ENCODE data around the gene CD247.

CD247 gene

DNA sequence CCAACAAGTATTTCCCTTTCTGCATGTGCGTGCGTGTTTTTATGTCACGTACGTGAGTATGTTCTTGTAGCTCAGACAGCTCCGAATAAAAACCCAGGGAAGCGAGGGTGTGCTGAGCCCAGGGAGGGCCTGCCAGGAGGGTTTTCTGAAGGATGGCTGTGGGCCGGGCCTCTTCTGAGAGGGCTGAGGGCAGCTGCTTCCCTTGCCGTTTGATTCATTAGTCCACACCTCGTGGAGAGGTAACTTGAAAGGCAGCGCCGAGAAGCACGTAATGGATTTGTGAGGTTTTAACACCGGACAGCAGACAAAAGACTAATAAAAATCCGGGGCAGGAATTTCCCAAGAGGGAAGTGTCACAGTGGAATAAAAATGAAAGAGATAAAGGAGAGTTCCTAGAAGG, 29.5 kb downstream of the CD247 start:
- no peak for DNase-seq (ENCODE audit: low spot score)

DNA sequence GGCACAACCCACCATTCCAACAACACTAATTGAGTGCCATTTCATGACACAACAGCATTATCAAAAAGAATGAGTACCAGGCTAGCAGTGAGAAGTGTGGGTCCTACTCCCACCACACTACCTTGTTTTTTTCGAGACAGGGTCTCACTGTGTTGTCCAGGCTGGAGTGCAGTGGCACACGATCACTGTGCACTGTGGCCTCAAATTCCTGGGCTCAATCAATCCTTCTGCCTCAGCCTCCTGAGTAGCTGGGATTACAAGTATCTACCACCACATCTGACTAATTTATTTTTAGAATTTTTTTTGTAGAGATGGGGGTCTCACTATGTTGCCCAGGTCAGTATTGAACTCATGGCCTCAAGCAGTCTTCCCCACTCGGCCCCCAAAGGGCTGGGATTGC, 30.7 kb downstream of the CD247 start:
- no peak for DNase-seq (ENCODE audit: low spot score)

DNA sequence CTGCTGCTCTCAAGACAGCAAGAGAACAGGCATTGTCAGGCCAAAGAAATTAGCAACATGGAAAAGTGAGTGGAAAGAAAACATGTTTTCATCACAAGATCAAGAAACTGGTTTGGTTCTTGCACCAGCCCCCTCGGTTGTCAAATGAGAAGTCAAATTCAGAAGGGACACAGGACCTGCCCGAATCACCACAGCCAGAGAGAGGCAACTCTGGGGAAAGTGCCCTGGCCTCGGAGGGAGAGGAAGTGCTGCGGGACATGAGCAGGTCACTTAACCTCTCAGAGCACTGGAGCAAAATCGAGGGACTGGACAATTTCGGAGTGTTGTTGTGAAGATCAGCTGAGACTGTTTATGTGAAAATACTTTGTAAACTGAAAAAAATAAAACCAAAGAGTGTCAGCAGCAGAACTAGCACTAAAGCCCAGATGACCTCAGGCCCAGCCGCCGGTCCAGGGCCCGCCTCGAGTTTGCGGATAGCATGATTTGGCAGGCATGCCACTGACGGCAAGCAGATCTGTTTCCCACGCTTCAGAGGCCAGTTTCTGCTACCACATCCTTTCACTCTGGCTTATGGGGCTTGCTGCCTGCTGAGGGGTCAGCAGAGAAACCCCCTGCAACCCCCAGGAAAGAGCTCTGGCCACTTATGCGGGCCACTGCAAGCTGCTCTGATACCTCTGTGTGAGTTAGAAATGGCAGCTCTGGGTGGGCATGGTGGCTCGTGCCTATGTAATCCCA, 32.1 kb downstream of the CD247 start:
- DNase-seq (ENCODE audit: low spot score) = peak; percentile 51

DNA sequence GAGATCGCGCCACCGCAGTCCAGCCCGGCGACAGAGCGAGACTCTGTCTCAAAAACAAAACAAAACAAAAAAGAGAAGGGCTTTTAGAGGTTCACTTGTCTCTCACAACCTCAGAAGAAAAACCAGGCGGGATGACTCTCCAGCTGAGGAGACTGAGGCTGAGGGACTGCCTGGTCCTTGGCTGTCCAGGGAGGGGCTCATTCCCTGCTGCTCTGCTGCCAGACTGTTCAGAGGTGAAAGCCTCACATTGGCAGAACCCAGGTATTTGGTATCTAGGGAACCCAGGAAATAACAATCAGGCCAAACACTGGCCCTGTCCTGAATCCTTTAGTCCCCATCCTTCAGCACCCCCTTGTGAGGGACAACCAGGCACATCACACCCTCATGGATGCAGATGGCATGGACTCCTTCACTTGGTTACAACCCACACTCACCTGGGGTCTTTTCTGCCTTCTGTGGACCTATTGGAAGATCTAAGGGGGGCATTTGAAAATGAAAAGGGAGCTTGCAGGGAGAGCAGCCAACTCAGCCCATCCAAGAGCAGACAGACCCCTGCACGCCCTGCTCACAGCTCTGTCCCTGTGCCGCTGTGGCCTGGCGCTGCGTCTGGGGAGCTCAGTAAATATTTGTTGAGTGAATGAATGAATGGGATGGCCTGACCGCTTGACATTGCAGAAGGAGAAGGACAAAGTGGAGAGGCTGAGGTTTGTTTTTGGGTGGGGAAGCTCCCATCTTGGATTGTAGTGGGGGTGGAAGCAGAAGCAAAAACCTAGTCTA, 33.4 kb downstream of the CD247 start:
- no peak for DNase-seq (ENCODE audit: low spot score)

DNA sequence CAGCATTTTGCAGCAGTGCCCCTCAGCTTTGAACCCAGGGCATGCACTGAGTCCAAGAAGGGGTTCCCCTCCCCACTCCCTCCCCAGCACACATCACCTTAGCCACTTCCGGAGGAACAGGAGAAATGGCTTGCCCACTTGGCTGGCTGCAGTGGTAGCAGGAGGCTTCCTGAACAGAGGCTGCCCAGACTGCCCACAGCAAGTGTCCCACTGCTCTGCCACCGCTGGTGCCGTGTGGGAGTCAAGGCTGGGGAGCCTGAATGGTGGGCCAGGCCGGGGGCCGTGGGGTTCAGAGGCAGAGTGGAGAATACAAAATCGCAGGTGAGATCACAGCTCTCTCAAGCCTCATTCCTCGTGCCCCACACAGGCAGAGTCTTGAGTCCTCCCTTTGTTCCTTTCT, 34.5 kb downstream of the CD247 start:
- DNase-seq (ENCODE audit: low spot score) = no peak

DNA sequence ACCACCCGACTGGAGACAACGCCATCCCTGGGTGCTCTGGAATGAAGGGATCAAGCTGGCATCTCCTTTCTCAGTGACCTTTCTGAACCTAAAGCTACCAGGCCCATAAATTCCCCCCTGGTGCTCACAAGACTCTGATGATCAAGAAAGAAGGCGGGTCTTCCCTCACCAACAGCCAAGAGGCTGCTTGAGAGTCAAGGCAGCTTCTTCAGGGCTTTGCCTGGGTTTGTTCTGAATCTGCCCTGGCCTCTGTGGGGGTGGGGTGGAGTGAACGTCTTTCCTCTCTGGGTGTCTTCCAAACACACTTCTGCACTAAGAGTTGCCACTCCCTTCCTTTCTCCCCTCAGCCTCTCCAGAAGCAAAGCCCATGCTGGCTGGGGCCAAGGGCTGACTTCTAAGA, 36.1 kb downstream of the CD247 start:
- DNase-seq (ENCODE audit: low spot score) = no peak

DNA sequence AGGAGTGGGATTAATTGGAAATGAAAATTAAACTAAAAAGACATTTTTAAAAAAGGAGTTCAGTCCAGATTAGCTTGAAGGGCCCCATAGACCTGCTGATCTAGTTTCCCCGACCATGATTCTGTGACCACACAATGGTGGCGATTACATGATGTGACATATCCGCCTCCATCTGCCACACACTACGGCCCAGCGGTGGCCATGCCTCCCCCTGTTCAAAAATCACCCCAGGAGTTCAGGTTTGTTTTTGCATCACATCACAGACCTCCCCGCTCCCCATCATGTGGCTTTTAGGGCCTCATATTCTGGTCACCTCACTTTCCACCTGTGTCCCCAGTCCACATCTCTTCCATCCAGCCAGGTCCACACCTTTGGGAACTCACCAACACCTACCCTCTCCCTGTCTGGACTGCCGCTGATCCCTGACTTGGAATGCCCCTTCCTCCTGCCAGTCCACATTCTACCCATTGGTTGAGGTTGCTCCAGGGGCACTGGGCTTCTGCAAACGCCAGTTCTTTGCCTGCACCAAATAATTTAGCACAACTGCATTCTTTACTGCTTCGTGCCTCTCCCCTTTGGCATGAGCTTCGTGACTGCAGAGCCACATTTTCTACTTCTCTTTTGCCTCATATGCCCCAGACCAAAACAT, 38.9 kb downstream of the CD247 start:
- DNase-seq (ENCODE audit: low spot score) = no peak

DNA sequence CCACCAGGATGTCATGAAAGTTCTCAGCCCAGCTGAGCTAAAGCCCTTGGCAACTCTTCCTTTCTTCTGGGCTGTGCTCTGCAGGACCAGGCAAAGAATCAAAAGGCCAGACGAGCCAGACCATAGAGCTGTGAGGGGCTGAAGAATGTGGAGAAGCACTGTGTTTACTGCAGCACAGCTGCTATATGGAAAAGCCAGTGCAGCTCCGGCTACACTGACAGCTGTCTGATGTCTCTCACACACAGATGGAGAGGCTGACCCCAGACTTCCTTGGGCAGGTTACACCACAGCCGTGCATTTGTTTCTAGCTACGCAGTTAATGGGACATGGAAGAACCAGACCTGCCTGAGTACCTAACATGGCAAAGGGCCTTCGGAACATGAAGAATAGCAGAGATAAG, 40.3 kb downstream of the CD247 start:
- no peak for DNase-seq (ENCODE audit: low spot score)

DNA sequence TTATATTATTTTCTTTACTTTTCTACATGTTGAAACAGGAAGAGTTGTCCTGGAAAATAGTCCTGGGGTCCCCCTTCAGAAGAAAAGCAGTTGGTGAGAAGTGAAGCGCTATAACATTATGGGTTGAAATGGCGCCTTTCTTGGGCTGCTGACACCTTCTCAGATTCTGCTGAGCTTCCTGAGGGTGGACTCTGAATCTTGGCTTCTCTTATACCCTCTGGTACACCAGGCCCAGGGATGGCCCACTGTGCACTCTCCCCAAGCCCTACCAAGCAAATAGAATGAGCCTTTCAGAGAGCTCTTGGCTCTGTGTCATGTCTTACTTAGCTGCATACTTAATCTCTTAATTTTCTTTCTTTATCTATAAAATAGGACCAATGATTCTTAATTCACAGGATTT, 42.3 kb downstream of the CD247 start:
- no peak for DNase-seq (ENCODE audit: low spot score)

DNA sequence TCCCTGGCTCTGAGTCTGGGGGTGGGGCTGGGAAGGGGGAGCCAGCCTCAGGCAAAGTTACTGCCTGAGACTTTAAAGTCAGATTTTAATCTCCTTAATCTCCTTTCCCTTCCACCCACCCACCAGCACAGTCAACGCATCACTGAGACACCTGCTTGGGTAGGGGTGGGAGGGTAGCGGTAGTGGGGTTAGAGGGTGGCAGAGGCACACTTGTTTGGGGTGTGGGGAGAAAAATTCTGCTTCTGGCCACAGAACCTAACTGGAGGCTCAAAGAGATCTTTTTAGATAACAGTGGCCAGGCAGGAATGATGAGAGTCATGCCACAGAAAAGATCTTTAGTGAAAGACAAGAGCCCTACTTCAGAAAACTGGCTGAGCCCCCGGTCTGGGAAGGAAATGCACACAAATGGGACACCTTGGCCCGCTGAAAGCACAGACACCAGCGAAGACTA, 44.1 kb downstream of the CD247 start:
- DNase-seq (ENCODE audit: low spot score) = no peak

DNA sequence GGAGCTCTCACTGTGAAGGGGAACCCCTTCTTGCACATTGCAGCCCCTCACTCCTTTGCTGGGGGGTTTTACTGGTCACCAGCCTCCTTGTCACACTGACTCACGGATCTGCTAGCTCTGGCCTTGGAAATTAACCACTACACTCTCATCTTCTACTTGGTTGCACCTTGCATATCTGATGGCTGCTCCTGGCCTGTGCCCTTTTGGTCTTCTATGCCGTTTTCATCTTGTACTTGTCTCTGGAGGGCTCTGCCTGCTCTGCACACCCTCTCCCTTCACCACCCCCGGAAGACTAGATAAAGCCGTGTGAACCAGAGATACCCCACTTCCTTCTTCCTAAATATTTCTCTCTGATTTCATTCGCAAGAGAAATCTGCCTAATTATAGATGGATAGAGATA, 44.6 kb downstream of the CD247 start:
- no peak for DNase-seq (ENCODE audit: low spot score)

DNA sequence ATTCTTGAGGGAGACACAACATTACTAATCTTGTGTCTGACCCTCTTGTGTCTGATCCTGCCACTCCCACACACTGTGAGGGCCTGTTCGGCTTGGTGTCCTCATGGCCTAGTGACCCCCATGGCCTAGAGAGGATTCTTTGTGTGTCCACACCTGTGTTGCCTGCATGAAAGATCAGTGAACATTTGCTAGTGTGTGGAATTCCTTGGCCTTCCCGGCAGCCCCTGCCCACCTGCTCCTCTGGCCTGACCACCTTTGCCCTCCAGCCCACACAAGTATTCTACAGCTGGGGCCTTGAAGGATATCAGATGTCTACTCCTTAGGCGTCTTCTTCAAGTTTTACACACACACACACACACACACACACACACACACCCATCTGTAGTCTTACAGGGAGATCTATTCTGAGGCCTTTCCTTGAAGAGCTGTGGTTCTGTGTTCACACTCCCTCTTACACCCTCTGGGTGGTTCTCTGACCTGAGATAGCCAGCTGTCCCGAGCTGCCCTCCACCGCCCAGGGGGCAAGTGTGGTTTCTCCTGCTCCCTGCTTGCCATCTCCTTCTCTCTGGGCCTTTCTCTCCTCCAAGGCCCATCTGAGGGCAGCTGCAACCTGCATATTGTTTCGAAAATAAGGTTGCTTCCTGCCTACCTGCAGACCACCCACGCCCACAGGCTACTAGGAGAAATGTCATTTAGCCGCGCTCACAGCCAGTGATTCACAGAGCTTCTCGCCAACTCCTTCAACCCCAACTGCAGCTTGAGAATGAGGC, 45.4 kb downstream of the CD247 start:
- no peak for DNase-seq (ENCODE audit: low spot score)

DNA sequence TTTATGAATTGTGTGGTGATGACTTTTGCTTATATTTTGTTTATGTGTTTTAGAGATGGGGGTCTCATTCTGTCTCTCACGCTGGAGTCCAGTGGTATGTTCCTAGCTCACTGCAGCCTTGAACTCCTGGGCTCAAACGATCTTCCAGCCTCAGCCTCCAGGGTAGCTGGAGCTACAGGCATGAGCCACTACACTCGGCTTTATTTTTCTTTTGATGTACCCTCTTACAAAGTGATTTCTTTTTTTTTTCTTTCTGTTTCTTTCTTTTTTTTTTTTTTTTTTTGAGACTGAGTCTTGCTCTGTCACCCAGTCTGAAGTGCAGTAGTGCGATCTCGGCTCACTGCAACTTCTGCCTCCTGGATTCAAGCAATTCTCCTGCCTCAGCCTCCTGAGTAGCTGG, 46.8 kb downstream of the CD247 start:
- DNase-seq (ENCODE audit: low spot score) = no peak

DNA sequence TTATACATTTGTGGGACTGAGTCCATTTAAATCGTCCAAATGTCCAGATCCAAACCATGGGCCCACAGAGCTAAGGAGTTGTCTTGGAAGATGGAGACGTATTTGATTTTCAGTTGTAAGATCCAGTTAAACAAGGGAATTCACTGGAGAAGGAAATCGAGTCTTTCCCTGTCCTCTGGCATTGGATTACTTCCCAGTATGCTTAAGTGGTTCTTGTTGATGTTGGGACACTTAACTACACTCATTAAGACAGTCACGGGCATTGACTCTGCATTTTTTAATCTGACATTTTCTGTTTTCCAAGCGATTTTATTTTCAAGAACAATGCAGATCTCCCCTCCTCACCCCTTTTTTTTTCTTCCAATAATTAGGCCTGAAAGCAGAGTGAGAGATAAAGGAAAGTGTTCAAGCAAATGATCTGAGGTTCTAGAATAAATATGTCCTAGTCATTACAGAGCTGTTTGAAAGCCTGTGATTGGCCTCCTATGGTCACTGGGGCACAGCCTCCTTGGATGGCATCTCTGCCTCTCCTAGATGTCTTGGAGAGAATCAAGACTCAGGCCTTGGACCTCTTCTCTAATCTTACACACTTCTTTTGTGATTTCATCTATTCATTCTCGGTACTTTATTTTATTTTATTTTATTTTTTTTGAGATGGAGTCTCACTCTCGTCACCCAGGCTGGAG, 48.9 kb downstream of the CD247 start:
- no peak for DNase-seq (ENCODE audit: low spot score)

DNA sequence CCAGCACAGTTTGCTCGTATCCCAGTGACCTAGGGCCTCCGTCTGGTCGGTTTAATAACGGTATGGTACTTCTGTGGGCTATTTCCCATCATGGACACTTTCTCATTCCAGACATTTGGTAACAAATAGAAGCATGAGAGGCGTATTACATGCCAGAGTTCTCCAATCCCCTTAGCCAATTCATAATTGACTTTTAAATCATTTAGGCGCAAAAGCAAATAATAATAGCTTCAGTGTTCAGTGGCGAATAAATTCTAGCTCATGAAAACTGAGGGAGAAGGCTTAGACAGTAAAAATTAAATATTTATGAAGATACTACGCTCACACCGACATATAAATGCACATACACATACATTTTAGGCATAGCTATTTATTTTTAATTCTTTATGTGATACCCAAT, 50.6 kb downstream of the CD247 start:
- DNase-seq (ENCODE audit: low spot score) = no peak

DNA sequence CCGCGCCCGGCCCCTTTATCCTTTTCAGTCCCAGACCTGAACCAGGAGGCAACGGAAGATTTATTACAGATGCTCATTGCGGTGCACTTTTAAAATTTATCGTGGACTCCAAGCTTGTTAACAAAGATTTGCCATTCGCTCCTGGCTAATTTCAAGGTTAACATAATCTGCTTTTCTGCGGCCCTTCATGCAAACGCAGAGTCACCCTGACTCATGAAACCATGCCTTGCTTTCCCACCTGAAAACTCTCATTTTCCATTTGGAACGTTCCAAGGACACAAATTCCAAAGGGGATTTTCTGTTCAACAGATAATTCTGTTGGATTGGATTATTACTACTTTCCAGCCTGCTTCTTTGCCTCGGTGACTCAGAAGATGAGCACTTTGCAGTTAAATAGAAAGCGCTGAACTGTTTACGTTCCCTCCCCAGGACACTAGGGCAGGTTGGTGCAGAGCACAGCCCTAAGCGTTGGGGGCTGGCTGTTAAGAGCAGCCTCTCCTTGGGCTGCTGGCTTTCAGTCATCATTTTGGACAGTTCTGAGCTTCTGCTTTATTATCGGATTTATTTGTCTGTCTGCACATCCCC, 51.1 kb downstream of the CD247 start:
- DNase-seq (ENCODE audit: low spot score) = no peak

DNA sequence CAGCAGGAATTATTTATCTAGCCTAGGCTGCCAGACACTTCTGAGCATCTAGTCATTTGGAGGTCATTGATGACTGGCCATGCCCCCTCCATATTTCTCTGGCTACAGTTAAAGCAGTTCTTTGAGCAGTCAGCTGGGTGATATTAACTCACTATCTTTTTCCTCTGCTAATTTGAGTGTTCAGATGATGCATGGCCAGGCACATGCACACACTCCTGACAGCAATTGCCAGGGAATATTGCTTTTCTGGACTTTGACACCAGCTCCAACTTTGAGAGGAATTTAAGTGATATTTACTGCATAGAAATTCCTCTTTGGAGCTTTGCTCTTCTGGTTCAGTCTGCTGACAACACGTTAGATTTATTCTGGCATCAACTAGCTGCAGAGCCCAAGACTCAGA, 52.6 kb downstream of the CD247 start:
- no peak for DNase-seq (ENCODE audit: low spot score)

DNA sequence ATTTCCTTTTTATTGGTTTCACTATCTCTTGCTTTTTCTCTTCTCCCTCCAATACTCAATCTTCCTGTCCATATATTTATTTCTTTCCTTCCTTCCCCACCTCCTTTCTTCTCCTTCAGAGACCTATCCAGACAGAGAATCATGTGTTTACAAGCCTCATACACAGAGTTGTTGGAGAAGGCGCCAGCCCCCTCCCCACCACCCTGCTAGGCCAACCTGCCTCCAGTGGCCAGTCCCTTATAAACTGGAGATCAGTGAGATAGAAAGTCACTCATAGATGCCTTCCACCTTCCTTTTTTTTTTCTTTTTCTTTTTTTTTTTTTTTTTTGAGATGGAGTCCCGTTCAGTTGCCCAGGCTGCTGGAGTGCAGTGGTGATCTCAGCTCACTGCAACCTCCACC, 53.3 kb downstream of the CD247 start:
- no peak for DNase-seq (ENCODE audit: low spot score)

DNA sequence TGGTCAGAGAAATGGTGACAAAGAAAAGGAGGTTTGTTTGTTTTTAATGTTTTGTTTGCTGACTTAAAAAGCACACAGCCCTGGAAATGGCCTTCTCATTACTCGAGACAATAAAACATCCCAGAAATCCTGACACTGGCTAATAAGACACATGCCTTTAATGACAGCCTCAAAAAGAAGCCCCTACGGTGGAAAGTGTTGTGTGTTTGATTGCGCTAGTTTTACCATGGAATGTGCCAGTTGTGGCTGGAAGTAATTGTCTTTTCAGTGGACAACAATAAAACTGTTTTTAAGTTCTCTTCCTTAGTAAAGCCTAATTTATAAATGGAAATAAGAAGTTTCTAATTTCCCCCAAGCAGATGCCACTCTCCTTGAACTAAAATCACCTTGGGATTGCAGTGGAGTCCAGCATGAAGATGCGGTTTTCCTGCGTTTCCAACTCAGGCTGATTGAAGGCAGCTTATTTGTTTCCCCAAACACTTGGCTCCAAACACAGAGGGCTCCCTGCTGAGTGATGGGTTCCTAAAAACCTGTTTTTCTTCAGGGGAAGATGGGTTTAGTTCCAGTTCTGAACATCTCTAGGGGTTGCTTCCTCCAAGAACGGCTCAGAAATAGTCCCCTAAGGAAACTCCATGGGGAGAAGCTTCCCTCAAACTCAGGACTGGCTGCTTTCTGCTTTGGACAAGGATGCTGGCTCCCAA, 54.3 kb downstream of the CD247 start:
- no peak for DNase-seq (ENCODE audit: low spot score)

DNA sequence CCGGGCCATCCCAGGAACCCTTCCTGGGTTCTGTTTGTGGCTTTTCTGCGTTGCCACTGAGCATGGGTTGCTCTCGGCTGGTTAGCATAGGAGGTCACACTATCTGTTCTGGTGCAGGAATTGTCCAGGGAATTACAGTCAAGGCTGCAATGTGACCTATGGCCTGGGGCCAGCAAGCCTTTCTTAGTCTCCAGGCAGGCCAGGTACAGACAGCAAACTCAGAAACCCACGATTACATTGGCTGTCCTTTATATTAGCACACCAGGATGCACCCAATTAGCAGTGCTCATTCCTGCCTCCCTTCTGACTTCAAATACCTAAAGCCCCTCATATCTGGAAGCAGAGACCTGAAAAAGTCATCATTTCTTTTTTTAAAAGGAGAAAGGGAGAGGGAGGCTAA, 55.2 kb downstream of the CD247 start:
- no peak for DNase-seq (ENCODE audit: low spot score)

DNA sequence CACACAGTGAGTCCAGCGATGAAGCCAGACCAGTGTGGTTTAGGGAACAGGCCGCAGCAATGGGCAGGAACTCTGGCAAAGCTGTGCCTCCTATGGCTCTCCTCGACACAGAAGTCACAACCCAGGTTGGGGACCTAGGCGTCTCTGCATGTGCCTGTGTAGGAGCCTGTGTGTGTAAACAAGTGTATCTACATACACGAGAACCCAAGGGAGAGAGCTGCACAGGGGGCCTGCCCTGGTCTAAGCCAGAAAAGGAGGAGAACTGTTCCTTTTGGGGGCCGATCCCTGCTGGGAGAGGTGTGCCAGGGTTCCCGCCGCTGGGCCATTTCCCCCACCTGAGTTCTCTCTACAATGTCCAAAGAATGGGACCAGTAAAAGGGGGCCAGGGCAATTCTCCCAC, 56.0 kb downstream of the CD247 start:
- no peak for DNase-seq (ENCODE audit: low spot score)

All from AG20443 (cell line).